Right atrium auricular region (tissue), 2 donors: ENCODE data around the gene MT1X. TPM values are rescaled to one million over a fixed set of nuclear protein-coding genes. Genes with fewer than 3 reads are reported as not detected.

Experiments used
- DNase-seq: peaks from one replicate; pipeline ENCODE4 v3.0.0-alpha.2; 2019; ENCODE audit warnings: low spot score
- H3K27ac ChIP-seq, 2 donors: fragments of 200-600 bp; sonication (generic); 1 replicate in 1 of 2; 2 replicates in 1 of 2; pipeline ENCODE4 v1.5.1; 2016 to 2019
- H3K27me3 ChIP-seq, 2 donors: fragments of 200-600 bp; sonication (generic); one replicate each; pipeline versions ENCODE4 v1.5.1 to v1.6.0; 2017 to 2019
- H3K36me3 ChIP-seq: fragments of 200-600 bp; sonication (generic); one replicate; pipeline ENCODE4 v1.5.1; 2016
- H3K4me1 ChIP-seq, 2 donors: fragments of 200-600 bp; sonication (generic); one replicate each; pipeline versions ENCODE4 v1.5.1 to v1.6.0; 2017 to 2019
- H3K4me3 ChIP-seq, 2 donors: fragments of 200-600 bp; sonication (generic); 1 replicate in 1 of 2; 2 replicates in 1 of 2; pipeline ENCODE4 v1.5.1; 2017 to 2019; ENCODE audit warnings: mild to moderate bottlenecking in 1 of 2, moderate library complexity in 1 of 2
- H3K9me3 ChIP-seq, 2 donors: fragments of 200-600 bp; sonication (generic); one replicate each; pipeline ENCODE4 v1.5.1; 2019
- total RNA-seq, 2 donors: library from RNA; depleted of rRNA; stranded (reverse); fragments of >200 nt; gene quantifications; one replicate each; pipeline ENCODE4 v1.1.0, GENCODE V29; 2016
- TF ChIP-seq, protein P1 (sequence below), 2 donors: fragments of 200-600 bp; sonication (generic); IDR thresholded peaks; one replicate each; pipeline ENCODE4 v1.5.1; 2019; ENCODE audit warnings: antibody characterized with exemption in 2 of 2

Gene MT1X
- total RNA-seq, 2 donors from 2014 or later = 193 to 287 TPM

DNA sequence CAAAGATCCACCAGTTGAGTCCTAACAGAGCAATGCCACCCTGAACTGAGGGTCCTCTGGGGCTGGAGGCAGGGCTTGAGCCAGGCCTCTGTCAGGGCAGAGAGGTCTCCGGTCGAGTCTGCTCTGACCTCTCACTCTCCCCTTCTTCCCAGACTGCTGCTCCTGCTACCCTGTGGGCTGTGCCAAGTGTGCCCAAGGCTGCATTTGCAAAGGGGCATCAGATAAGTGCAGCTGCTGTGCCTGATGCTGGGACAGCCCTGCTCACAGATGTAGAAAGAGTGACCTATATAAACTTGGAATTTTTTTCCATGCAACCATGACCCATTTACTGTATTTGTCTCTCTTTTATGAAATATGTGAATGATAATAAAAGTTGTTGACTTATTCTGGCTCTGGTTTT, 33.0 kb upstream of the MT1X start:
- Histone ChIP-seq H3K4me3 (no peak overlapping the region), H3K9me3 (no peaks in the 10 kb centered on the region), H3K4me1 (no peaks in the 10 kb centered on the region), H3K27ac (no peak overlapping the region), H3K27me3 (no peaks in the 10 kb centered on the region), H3K36me3 (no peaks in the 10 kb centered on the region)
- DNase-seq = no peak
- TF ChIP-seq, protein P1, sequence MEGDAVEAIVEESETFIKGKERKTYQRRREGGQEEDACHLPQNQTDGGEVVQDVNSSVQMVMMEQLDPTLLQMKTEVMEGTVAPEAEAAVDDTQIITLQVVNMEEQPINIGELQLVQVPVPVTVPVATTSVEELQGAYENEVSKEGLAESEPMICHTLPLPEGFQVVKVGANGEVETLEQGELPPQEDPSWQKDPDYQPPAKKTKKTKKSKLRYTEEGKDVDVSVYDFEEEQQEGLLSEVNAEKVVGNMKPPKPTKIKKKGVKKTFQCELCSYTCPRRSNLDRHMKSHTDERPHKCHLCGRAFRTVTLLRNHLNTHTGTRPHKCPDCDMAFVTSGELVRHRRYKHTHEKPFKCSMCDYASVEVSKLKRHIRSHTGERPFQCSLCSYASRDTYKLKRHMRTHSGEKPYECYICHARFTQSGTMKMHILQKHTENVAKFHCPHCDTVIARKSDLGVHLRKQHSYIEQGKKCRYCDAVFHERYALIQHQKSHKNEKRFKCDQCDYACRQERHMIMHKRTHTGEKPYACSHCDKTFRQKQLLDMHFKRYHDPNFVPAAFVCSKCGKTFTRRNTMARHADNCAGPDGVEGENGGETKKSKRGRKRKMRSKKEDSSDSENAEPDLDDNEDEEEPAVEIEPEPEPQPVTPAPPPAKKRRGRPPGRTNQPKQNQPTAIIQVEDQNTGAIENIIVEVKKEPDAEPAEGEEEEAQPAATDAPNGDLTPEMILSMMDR (IDR thresholded peaks at IDR 0.05) = no peak

DNA sequence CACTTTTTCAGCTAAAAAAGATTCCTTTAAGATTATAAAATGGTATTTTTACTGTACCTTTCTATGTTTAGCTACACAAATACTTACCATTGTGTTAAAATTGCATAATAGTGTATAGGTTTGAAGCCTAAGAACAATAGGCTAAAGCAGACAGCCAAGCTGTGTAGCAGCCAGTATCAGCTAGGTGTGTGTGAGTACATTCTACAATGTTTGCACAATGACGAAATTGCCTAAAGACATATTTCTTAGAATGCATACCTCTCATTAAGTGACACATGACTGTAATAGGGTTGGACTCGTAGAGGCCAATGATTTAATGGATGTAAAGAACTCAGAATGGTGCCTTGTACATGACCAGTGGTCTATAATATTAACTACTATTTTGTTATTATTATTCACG, 32.5 kb upstream of the MT1X start:
- Histone ChIP-seq H3K4me3 (no peak overlapping the region), H3K4me1 (no peaks in the 10 kb centered on the region), H3K36me3 (no peaks in the 10 kb centered on the region), H3K27me3 (no peaks in the 10 kb centered on the region), H3K9me3 (no peaks in the 10 kb centered on the region), H3K27ac (no peak overlapping the region)
- TF ChIP-seq, protein P1 (IDR thresholded peaks at IDR 0.05) = no peak
- no peak for DNase-seq

DNA sequence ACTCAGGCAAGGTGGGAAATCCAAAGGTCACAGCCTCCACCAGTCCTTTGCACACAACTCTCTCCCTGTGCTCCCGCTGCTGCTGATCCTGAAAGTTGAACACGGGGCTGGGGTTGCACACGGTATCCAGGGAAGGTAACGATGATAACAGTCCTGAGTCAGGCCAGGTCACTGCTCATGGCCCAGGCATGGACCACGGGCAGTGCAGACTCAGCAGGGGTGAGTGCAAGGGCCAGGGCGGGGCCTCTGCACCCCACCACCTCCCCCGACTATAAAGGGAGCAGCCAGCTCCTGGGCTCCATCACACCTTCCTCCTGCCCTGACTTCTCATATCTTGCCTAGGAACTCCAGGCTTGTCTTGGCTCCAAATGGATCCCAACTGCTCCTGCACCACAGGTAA, 30.7 kb upstream of the MT1X start, which contains the start of gene MT1B:
MT1B (plus strand) TSS at position 301 of the 400 bp plus-strand sequence; CDS start at position 369, 68 bp downstream.
- Histone ChIP-seq H3K9me3 (no peaks in the 10 kb centered on the region), H3K36me3 (no peaks in the 10 kb centered on the region), H3K4me1 (no peaks in the 10 kb centered on the region), H3K27ac (no peak within 1 kb of the TSS), H3K4me3 (no peak within 1 kb of the TSS), H3K27me3 (no peaks in the 10 kb centered on the region)
- TF ChIP-seq, protein P1 (IDR thresholded peaks at IDR 0.05) = no peak
- DNase-seq = no peak

DNA sequence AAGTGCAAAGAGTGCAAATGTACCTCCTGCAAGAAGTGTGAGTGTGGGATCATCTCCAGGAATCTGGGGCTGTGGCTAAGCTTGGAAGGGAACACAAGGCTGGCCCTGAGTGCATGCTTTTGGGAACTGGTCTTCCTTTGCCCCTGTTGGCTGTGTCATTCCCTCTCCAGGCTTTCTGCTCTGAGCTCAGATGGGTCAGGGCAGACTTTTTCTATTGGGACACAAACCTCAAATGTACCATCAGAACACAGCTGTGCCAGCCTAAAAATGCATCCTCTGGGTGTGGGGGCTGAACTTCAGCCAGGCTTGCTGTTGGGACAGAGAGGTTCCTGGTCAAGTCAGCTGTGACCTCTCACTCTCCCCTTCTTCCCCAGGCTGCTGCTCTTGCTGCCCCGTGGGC, 29.7 kb upstream of the MT1X start:
- Histone ChIP-seq H3K27ac (no peak overlapping the region), H3K4me3 (no peak overlapping the region)
- TF ChIP-seq, protein P1 (IDR thresholded peaks at IDR 0.05) = no peak

DNA sequence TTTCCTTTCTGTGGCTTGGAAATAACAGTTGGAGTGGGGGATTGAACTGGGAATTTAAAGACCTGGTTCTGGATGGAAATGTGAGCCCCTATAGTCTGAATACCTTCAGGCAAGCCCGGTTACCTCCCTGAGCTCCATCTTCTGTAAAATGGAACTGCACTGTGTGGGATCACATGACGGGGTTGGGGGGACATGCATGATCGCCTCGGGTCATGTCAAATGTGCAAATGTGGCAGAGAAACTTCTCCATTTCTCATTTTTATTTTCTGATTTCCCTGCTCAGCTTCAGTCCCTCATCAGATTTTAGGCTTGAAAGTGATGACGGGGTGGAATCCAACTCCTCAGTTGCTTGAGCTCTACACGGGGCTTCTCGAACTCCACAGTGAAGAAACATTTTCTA, 29.1 kb upstream of the MT1X start:
- Histone ChIP-seq H3K9me3 (no peaks in the 10 kb centered on the region), H3K27ac (no peak overlapping the region), H3K4me1 (peaks cover 0 to 11% of the 10 kb centered on the region in 2 donors), H3K36me3 (no peaks in the 10 kb centered on the region), H3K4me3 (no peak overlapping the region), H3K27me3 (no peaks in the 10 kb centered on the region)
- TF ChIP-seq, protein P1 (IDR thresholded peaks at IDR 0.05) = no peak
- DNase-seq = no peak

More for the DNA sequence above, 29.7 kb upstream of the MT1X start:
- Histone ChIP-seq H3K9me3 (no peaks in the 10 kb centered on the region), H3K27me3 (no peaks in the 10 kb centered on the region), H3K4me1 (peaks cover 0 to 5% of the 10 kb centered on the region in 2 donors), H3K36me3 (no peaks in the 10 kb centered on the region)
- DNase-seq = no peak
